Stimulated activated CD4-positive, alpha-beta T cell treated with anti-CD3 and anti-CD28 coated beads, Interleukin-15, amount 100 ng/mL, for 1 hour (primary cell): ENCODE results near the gene MCM6.

Experiments used
- DNase-seq, 2 donors: peaks; one replicate each; pipeline ENCODE4 v3.0.0-alpha.2; 2020; ENCODE audit warnings: low read depth in 1 of 2, low spot score in 1 of 2

Gene MCM6

GRCh38 chr2:135791418-135792190, 84.6 kb downstream of the MCM6 start:
- DNase-seq: no peak

GRCh38 chr2:135790423-135790822, 85.8 kb downstream of the MCM6 start:
- DNase-seq: no peak
